ENCODE results near the gene CHST7. TPM values are rescaled to one million over a fixed set of nuclear protein-coding genes. Genes with fewer than 3 reads are reported as not detected.

The CHST7 gene
- total RNA-seq, 4 donors from 2014 or later: 15.7 to 80.8 (median 42.9) TPM

GRCh38 chrX:46587158-46587557 lies 13.6 kb downstream of the CHST7 start:
- no peak for TF ChIP-seq CTCF (IDR thresholded peaks at IDR 0.05; ENCODE audit: low read depth)

- no peak for TF ChIP-seq CTCF (IDR thresholded peaks at IDR 0.05; ENCODE audit: low read depth)
These were observed 14.2 kb downstream of the CHST7 start for GRCh38 chrX:46587753-46588171.

- no peak for TF ChIP-seq CTCF (IDR thresholded peaks at IDR 0.05; ENCODE audit: low read depth)
These were observed 14.7 kb downstream of the CHST7 start for GRCh38 chrX:46588263-46588662.

DNA sequence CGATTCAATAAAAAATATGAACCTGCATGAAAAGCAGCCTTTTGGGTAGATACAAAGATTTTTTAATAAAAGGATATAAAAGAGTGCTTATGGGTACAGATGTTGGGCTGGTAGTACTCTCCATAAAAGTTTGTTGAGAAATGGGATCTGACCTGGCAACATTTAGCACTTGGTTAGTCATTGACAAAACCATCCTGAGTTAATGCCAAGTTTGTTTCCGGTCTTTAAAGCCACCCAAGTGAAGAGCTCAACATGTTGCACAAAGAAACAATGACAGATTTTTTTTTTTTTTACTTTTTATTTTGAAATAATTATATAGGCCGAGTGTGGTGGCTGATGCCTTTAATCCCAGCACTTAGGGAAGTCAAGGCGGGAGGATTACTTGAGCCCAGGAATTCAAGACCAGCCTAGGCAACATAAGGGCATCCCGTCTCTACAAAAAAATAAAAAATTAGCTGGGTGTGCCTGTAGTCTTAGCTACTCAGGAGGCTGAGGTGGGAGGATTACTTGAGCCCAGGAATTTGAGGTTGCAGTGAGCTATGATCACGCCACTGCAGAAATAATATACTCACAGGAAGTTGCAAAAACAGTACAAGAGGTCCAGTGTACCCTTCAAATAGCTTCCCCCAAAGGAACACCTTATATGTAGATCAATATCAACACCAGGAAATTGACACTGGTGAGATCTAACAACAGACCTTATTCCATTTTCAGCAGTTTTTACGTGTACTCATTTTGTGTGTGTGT lies 16.6 kb downstream of the CHST7 start:
- no peak for TF ChIP-seq CTCF (IDR thresholded peaks at IDR 0.05; ENCODE audit: low read depth)

- TF ChIP-seq CTCF (IDR thresholded peaks at IDR 0.05; ENCODE audit: low read depth): no peak
These were observed 21.5 kb downstream of the CHST7 start for GRCh38 chrX:46595084-46595483.

- no peak for TF ChIP-seq CTCF (IDR thresholded peaks at IDR 0.05; ENCODE audit: low read depth)
These were observed 23.6 kb downstream of the CHST7 start for GRCh38 chrX:46597208-46597607.

- TF ChIP-seq CTCF (IDR thresholded peaks at IDR 0.05; ENCODE audit: low read depth): no peak
These were observed 24.2 kb downstream of the CHST7 start for GRCh38 chrX:46597771-46598170.
